ENCODE results near the gene XYLT1. TPM values are rescaled to one million over a fixed set of nuclear protein-coding genes. Genes with fewer than 3 reads are reported as not detected.

XYLT1 gene
- total and polyA plus RNA-seq, 2 of the 13 experiments (the other 11 are each of a cell fraction or from before 2014, with no cell fraction given) = not detected

DNA sequence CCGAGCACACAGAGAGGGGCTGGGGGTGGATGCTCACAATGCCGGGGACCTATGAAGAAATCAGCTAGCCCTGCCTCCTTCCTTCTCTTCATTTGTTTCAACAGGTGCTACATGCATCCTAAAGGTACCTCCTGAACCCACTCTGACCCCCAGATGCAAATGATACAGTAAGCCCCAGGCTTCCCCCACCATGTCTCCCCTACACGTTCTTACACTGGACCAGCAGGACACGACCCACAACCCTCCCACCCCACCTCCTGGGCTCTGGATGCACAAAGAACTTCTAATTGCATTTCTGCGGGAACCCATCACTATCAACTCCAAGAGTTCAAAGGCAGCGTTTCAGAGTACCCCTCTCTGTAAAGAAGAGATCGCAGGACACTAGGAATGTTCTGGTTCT, 2.1 kb downstream of the XYLT1 start:
- intact Hi-C loops (cut with micrococcal nuclease; ENCODE audit: unreplicated experiment) (no loop called here), in situ Hi-C loops (cut with HindIII; ENCODE audit: extremely low pct_ligation_motif_present, low pct_unique_long_range_greater_than_20kb) (loop anchor here (10.0 to 25.0 kb wide), 2 partner anchors 194 to 606 kb away; no protein-coding TSS in a partner anchor)

More for the DNA sequence above, 2.1 kb downstream of the XYLT1 start:
- H3K4me2 ChIP-seq (ENCODE audit: low read depth, low read length) = no peak overlapping the region
- no peak overlapping the region for H2AFZ ChIP-seq (ENCODE audit: low read length)
- ChIA-PET CTCF (ENCODE audit: low intra/inter-chr PET ratio, low total read pairs) (interaction anchor here (1.2 kb wide), 1 partner anchor 608 kb away, joined by 3 read pairs; no protein-coding TSS in a partner anchor), POLR2A (no interaction called here)
- no peaks in the 10 kb centered on the region for H3K79me2 ChIP-seq (ENCODE audit: insufficient read depth, low read length)
- no peak for FAIRE-seq
- no peak overlapping the region for H3K9ac ChIP-seq (ENCODE audit: insufficient read depth, low read depth, low read length)
- H3K4me3 ChIP-seq (replicated peaks in 1 of 3; ENCODE audit: insufficient read depth in 1 of 3, low read depth in 2 of 3, low read length in 3 of 3) = no peak overlapping the region
- WGBS (ENCODE audit: low lambda C conversion rate) = 20% methylated on average over 7 of the region's 7 CpGs
- H4K20me1 ChIP-seq (ENCODE audit: insufficient read depth, low read length) = no peaks in the 10 kb centered on the region; the same call in 1 of the 2 replicates
- no peaks in the 10 kb centered on the region for H3K9me3 ChIP-seq (ENCODE audit: low read length)
- peaks cover 21 to 72% of the 10 kb centered on the region in 2 experiments for H3K27me3 ChIP-seq (ENCODE audit: control insufficient read depth in 1 of 2, insufficient read depth in 2 of 2, low read length in 2 of 2)
- H3K4me1 ChIP-seq (ENCODE audit: insufficient read depth, low read length) = no peaks in the 10 kb centered on the region
- no peak for ATAC-seq
- no peak for DNase-seq (ENCODE audit: low spot score)
- H3K27ac ChIP-seq (ENCODE audit: extremely low read length, insufficient read depth, low read length) = no peak overlapping the region
- TF ChIP-seq RAD21 (CRISPR knock-in tag; IDR thresholded peaks at IDR 0.05) (no peak), ZNF619 (CRISPR knock-in tag; IDR thresholded peaks at IDR 0.05) (no peak), WIZ (CRISPR knock-in tag; IDR thresholded peaks at IDR 0.05) (no peak), ZNF143 (CRISPR knock-in tag; IDR thresholded peaks at IDR 0.05) (no peak), ZZZ3 (CRISPR knock-in tag; IDR thresholded peaks at IDR 0.05; ENCODE audit: borderline replicate concordance) (no peak), SUZ12 (IDR thresholded peaks at IDR 0.05; ENCODE audit: low read depth, low read length) (no peak), ZKSCAN5 (CRISPR knock-in tag; IDR thresholded peaks at IDR 0.05) (no peak)
- TF ChIP-seq, protein P1, sequence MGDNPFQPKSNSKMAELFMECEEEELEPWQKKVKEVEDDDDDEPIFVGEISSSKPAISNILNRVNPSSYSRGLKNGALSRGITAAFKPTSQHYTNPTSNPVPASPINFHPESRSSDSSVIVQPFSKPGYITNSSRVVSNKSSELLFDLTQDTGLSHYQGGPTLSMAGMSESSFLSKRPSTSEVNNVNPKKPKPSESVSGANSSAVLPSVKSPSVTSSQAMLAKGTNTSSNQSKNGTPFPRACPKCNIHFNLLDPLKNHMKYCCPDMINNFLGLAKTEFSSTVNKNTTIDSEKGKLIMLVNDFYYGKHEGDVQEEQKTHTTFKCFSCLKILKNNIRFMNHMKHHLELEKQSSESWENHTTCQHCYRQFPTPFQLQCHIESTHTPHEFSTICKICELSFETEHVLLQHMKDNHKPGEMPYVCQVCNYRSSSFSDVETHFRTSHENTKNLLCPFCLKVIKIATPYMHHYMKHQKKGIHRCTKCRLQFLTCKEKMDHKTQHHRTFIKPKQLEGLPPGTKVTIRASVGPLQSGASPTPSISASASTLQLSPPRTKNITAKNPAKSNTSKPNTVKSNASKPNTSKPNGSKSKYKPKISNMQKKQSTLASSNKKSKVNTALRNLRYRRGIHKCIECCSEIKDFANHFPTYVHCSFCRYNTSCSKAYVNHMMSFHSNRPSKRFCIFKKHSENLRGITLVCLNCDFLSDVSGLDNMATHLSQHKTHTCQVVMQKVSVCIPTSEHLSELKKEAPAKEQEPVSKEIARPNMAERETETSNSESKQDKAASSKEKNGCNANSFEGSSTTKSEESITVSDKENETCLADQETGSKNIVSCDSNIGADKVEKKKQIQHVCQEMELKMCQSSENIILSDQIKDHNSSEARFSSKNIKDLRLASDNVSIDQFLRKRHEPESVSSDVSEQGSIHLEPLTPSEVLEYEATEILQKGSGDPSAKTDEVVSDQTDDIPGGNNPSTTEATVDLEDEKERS (CRISPR knock-in tag; IDR thresholded peaks at IDR 0.05) = no peak
- TF ChIP-seq, protein P2, sequence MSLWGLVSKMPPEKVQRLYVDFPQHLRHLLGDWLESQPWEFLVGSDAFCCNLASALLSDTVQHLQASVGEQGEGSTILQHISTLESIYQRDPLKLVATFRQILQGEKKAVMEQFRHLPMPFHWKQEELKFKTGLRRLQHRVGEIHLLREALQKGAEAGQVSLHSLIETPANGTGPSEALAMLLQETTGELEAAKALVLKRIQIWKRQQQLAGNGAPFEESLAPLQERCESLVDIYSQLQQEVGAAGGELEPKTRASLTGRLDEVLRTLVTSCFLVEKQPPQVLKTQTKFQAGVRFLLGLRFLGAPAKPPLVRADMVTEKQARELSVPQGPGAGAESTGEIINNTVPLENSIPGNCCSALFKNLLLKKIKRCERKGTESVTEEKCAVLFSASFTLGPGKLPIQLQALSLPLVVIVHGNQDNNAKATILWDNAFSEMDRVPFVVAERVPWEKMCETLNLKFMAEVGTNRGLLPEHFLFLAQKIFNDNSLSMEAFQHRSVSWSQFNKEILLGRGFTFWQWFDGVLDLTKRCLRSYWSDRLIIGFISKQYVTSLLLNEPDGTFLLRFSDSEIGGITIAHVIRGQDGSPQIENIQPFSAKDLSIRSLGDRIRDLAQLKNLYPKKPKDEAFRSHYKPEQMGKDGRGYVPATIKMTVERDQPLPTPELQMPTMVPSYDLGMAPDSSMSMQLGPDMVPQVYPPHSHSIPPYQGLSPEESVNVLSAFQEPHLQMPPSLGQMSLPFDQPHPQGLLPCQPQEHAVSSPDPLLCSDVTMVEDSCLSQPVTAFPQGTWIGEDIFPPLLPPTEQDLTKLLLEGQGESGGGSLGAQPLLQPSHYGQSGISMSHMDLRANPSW (CRISPR knock-in tag; IDR thresholded peaks at IDR 0.05; ENCODE audit: borderline replicate concordance) = no peak
- TF ChIP-seq, protein P3, sequence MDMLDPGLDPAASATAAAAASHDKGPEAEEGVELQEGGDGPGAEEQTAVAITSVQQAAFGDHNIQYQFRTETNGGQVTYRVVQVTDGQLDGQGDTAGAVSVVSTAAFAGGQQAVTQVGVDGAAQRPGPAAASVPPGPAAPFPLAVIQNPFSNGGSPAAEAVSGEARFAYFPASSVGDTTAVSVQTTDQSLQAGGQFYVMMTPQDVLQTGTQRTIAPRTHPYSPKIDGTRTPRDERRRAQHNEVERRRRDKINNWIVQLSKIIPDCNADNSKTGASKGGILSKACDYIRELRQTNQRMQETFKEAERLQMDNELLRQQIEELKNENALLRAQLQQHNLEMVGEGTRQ (IDR thresholded peaks at IDR 0.05; ENCODE audit: low read depth, low read length) = no peak
- TF ChIP-seq, protein P3 (CRISPR knock-in tag; IDR thresholded peaks at IDR 0.05; ENCODE audit: borderline replicate concordance) = no peak
- no peaks in the 10 kb centered on the region for H3K36me3 ChIP-seq (replicated peaks in 1 of 2; ENCODE audit: control insufficient read depth in 1 of 2, insufficient read depth in 2 of 2, low read length in 2 of 2)
- BruUV-seq (replicated peaks) = no TSS peak

Measured in HepG2 (cell line).